SK-N-MC (cell line): Measurements from ENCODE around the gene PID1.

Experiments
- DNase-seq: peaks from one replicate; pipeline ENCODE4 v3.0.0-alpha.2; 2011; ENCODE audit warnings: low read depth, low spot score
- H3K27ac ChIP-seq: fragments of 200-600 bp; sonication (generic); 2 replicates; pipeline ENCODE4 v1.5.1; 2016; ENCODE audit warnings: mixed run types
- H3K36me3 ChIP-seq: fragments of 200-600 bp; sonication (generic); 2 replicates; pipeline ENCODE4 v1.6.1; 2017; ENCODE audit warnings: antibody characterized with exemption, low read length, mixed read lengths; ENCODE audit not compliant: insufficient read depth
- H3K4me3 ChIP-seq: fragments of 200-600 bp; sonication (generic); 2 replicates; pipeline ENCODE4 v1.5.1; 2016
- H3K9ac ChIP-seq: fragments of 200-600 bp; sonication (generic); 2 replicates; pipeline ENCODE4 v1.8.0; 2017; ENCODE audit warnings: mixed run types, mixed read lengths; ENCODE audit not compliant: insufficient read length
- H3K9me3 ChIP-seq: fragments of 200-600 bp; sonication (generic); 2 replicates; pipeline ENCODE4 v1.6.1; 2017; ENCODE audit warnings: low read depth, mild to moderate bottlenecking, antibody characterized with exemption, low read length, moderate library complexity, mixed read lengths
- EZH2 ChIP-seq: fragments of 200-600 bp; sonication (generic); IDR thresholded peaks from one replicate; pipeline ENCODE4 v1.6.1; 2017; ENCODE audit warnings: antibody characterized with exemption
- FOXP2 ChIP-seq: optimal IDR thresholded peaks from 2 replicates; pipeline ENCODE3; 2011; ENCODE audit warnings: mild to moderate bottlenecking, moderate library complexity; ENCODE audit not compliant: insufficient read depth; ENCODE audit errors: extremely low read length, control extremely low read depth
- POLR2AphosphoS5 ChIP-seq: IDR thresholded peaks from 2 replicates; pipeline ENCODE4 v1.6.1; 2012; ENCODE audit warnings: mild to moderate bottlenecking, low read depth, low read length, borderline replicate concordance

The PID1 gene

DNA sequence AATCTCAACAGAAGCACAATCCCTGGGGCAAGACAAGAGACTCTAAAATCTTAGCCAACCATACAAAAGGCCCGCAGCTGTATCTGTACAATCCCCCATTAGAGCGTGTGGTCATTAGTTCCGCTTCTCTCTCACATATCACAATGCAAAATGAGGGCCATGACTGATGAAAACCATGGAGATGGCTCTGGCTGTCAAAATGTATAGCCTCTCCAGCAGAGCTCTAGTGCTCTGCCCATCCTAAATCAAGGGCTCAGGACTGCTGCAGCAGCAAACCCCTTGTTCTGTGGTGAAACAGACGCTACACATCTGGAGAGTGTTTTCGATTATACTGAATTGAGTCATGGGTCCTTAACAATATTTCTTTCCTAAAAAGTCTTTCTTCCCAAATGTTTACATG lies 221.0 kb downstream of the PID1 start:
- no peak overlapping the region for H3K27ac ChIP-seq

DNA sequence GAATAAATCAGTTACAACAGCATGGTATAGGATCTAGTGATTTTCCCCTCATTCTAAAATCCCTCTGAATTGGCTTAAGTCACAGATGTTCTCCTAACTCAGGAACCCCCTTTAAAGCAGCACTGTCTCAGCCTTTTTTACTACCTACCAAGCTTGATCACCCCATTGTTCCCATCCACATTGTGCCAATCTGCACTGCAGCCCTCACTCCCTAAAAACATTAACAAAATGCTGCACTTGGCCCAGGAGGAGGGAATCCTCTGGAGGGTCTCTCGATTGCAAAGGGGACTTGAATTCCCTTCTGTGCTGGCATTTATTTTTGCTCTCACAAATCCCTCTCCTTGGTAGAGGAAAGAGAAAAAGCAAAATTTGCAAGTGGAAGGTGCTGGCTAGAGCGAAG lies 223.0 kb downstream of the PID1 start:
- Histone ChIP-seq H3K36me3 (no peaks in the 10 kb centered on the region), H3K27ac (no peak overlapping the region), H3K9me3 (no peaks in the 10 kb centered on the region), H3K4me3 (no peak overlapping the region), H3K9ac (no peak overlapping the region)
- no peak for DNase-seq
- TF ChIP-seq FOXP2 (no peak), POLR2AphosphoS5 (no peak), EZH2 (no peak)

More for the DNA sequence above, 221.0 kb downstream of the PID1 start:
- no peaks in the 10 kb centered on the region for H3K9me3 ChIP-seq
- no peak overlapping the region for H3K9ac ChIP-seq
- TF ChIP-seq FOXP2 (no peak), POLR2AphosphoS5 (no peak; the same call in 1 of the 2 replicates), EZH2 (no peak)
- no peaks in the 10 kb centered on the region for H3K36me3 ChIP-seq
- no peak for DNase-seq
- no peak overlapping the region for H3K4me3 ChIP-seq

DNA sequence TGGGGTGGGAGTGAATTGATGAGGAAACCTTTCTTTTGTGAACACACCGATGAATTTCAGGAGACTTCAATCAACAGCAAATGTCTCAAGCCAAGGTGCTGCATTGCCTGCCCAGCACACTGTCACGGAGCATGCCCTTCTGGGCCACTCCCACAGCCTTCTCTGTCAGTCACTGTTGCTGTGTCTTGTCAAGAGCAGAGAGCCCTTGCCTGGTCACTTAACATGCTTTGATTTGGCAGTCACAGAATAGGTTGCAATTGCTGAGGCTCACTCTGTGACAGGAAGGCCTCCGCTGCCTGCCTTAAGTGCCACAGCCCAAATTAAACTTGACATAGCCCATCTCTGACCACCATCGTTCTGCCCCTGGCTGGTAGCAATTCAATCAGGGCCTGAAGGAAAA lies 225.4 kb downstream of the PID1 start:
- no peak for TF ChIP-seq EZH2
- TF ChIP-seq POLR2AphosphoS5: no peak
- TF ChIP-seq FOXP2: no peak
- H3K9ac ChIP-seq: no peak overlapping the region
- H3K4me3 ChIP-seq: no peak overlapping the region
- no peak overlapping the region for H3K27ac ChIP-seq
- no peaks in the 10 kb centered on the region for H3K9me3 ChIP-seq
- DNase-seq: no peak
- H3K36me3 ChIP-seq: no peaks in the 10 kb centered on the region

DNA sequence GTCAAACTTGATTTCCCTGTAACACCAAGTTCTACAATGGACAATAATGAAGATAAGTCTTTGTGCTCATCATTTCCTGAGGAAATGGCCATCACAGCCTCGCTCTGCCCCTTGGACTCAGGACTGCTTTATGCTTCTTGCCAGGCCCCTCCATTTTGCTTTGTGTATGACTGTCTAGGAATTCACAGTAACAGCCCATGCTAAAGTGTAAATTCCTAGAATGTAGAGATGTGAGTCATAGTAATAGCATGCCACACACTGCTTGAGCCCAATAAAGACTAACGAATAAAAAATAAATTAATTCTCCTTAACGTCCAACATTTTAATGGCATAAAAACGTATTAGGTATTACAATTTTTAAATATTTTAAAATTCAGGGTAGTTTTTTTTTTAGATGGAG lies 226.5 kb downstream of the PID1 start:
- no peaks in the 10 kb centered on the region for H3K9me3 ChIP-seq
- no peak for TF ChIP-seq FOXP2
- no peak for TF ChIP-seq EZH2
- no peak for TF ChIP-seq POLR2AphosphoS5
- no peak overlapping the region for H3K27ac ChIP-seq
- no peak overlapping the region for H3K9ac ChIP-seq
- no peak for DNase-seq
- H3K36me3 ChIP-seq: no peaks in the 10 kb centered on the region
- H3K4me3 ChIP-seq: no peak overlapping the region

DNA sequence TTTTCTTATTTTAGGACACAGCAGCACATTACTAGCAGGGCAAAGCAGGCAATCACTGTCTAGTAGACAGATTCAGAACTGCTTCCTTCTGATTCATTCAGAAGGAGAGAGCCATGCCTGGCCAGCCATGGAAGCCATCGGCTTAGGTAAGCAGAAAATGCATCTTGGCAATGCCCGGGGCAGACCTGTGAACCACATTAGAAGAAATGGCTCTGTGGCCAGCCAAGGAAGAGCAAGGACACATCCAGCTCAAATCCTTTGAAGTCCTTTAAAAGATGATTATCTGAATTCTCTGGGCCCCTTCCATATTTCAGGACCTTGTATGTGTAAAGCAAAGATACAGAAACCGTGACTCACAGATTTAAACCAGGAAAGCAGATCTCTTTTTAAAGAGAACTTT lies 227.4 kb downstream of the PID1 start:
- no peak overlapping the region for H3K9ac ChIP-seq
- DNase-seq: no peak
- H3K9me3 ChIP-seq: no peaks in the 10 kb centered on the region
- TF ChIP-seq EZH2 (no peak), FOXP2 (no peak), POLR2AphosphoS5 (no peak)
- H3K27ac ChIP-seq: no peak overlapping the region
- no peak overlapping the region for H3K4me3 ChIP-seq
- no peaks in the 10 kb centered on the region for H3K36me3 ChIP-seq

DNA sequence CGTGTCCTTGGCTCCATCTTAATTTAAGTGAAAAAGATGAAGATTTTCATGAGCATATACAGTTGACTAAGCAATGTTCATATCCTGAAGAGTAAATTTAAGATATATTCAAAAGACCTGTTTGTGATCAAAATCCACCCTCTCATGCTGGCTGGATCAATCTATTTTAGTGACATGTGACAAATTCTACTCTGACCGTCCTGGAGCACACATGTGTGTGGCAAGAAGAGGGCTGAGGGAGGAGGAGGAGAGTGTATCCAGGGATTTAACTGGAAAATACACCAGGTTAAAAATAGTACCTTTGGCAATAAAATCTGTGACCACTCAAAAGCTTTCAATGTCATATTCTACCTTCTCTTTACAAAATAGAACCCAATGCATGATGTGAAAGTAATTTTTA lies 228.7 kb downstream of the PID1 start:
- Histone ChIP-seq H3K27ac (no peak overlapping the region), H3K36me3 (no peaks in the 10 kb centered on the region), H3K4me3 (no peak overlapping the region), H3K9ac (no peak overlapping the region), H3K9me3 (no peaks in the 10 kb centered on the region)
- no peak for DNase-seq
- TF ChIP-seq POLR2AphosphoS5 (no peak), EZH2 (no peak), FOXP2 (no peak)

DNA sequence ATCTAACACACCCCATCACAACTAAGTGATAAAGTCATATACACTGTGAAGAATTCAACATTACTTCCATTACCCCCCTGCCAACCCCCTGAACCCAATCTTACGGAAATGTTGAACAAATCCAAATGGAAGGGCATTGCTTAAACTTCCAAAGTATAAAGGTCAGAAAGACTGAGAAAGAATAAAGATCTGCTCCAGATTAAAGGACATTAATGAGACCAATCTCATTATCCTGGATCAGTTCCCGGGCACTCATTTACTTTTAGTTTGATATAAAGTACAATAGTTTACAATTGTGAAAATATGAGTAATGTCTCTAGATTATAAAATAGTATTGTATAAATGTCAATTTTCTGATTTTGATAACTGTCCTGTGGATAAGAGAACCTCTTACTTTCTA lies 229.4 kb downstream of the PID1 start:
- Histone ChIP-seq H3K9me3 (no peaks in the 10 kb centered on the region), H3K27ac (no peak overlapping the region), H3K9ac (no peak overlapping the region), H3K4me3 (no peak overlapping the region), H3K36me3 (no peaks in the 10 kb centered on the region)
- DNase-seq: no peak
- TF ChIP-seq POLR2AphosphoS5 (no peak), EZH2 (no peak)

DNA sequence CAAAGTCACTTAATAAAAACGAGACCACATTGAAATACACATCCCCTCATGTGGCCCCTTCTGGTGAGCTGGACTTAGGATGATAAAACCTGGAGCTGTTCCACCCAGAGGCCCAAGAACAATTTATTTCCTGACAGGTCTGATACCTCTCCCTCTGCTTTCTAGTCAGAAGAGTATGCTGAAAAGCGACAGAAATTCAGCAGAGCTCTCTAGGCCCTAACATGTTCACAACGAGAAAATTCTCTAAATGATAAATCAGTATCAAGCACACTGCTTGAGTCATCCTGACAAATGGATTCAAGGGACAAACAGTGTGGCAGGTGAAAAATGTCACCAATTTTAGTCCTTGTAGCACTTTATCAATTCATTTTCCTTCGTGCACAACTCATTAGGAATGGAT lies 233.5 kb downstream of the PID1 start:
- DNase-seq: no peak
- Histone ChIP-seq H3K27ac (no peak overlapping the region), H3K36me3 (no peaks in the 10 kb centered on the region), H3K4me3 (no peak overlapping the region), H3K9ac (no peak overlapping the region), H3K9me3 (no peaks in the 10 kb centered on the region)
- TF ChIP-seq EZH2: no peak
- TF ChIP-seq POLR2AphosphoS5: no peak
- no peak for TF ChIP-seq FOXP2

DNA sequence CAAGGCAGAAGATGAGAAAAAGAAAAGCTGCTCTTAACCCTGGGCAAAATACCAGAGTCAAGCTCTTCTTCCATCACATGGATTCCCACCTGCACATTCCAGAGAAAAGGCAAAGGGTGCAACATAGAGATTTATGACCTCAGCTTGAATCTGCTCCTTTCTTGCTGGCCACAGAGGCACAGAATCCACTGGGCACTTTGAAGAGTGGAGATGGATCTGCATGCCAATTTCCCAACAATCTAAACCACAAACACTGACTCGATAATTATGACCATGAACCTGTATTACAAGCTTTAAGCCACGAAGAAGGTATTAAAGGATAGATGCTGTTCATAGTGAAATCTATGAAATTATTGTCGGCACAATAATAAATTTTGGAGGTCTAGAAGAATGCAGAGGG lies 237.3 kb downstream of the PID1 start:
- H3K9me3 ChIP-seq: no peaks in the 10 kb centered on the region
- DNase-seq: no peak

More for the DNA sequence above, 237.3 kb downstream of the PID1 start:
- TF ChIP-seq EZH2: no peak
- H3K4me3 ChIP-seq: no peak overlapping the region
- no peak overlapping the region for H3K27ac ChIP-seq
- no peaks in the 10 kb centered on the region for H3K36me3 ChIP-seq
- no peak overlapping the region for H3K9ac ChIP-seq
